ENCODE measurements around the gene ARHGAP23.

GRCh38 chr17:38436386-38436785 is 8.1 kb downstream of the ARHGAP23 start:
- TF ChIP-seq, protein P1, sequence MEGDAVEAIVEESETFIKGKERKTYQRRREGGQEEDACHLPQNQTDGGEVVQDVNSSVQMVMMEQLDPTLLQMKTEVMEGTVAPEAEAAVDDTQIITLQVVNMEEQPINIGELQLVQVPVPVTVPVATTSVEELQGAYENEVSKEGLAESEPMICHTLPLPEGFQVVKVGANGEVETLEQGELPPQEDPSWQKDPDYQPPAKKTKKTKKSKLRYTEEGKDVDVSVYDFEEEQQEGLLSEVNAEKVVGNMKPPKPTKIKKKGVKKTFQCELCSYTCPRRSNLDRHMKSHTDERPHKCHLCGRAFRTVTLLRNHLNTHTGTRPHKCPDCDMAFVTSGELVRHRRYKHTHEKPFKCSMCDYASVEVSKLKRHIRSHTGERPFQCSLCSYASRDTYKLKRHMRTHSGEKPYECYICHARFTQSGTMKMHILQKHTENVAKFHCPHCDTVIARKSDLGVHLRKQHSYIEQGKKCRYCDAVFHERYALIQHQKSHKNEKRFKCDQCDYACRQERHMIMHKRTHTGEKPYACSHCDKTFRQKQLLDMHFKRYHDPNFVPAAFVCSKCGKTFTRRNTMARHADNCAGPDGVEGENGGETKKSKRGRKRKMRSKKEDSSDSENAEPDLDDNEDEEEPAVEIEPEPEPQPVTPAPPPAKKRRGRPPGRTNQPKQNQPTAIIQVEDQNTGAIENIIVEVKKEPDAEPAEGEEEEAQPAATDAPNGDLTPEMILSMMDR (IDR thresholded peaks at IDR 0.05; ENCODE audit: borderline replicate concordance, extremely low read depth, low read length, poor library complexity, severe bottlenecking) = no peak
- no peak for TF ChIP-seq EZH2 (IDR thresholded peaks at IDR 0.05; ENCODE audit: borderline replicate concordance, low read depth, low read length, severe bottlenecking)

Measured in DND-41 (cell line).